Measurements from ENCODE around the gene MPO.

DNA sequence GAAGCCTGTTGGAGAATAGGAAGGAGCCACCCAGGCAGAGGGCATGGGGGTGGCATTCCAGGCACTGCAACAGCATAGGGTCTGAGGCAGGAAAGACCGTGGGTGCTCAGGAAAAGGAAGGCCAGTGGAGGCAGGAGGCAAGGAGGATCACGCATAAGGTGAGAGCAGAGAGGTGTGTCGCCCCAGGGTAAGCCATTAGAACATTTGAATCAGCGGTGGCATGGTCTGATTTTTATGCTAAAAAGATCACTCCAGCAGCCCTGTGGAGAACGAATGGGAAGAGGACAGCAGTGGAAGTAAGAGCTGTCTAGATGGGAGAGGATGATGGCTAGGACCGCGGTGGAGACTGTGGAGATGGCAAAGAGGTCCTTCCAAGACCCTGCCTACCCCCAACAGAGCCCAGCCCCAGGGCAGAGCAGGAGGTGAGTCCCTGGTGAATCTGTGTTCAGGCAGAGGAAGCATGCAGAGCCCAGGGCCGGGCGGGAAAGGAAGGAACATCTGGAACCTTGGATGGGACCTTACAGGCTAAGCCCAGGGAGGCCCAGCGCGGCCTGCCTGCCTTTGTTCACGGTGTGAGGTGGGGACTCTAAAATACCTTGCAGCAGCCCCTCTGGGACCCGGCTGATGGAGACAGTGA lies 34.5 kb downstream of the MPO start:
- no peak for TF ChIP-seq EZH2 (IDR thresholded peaks at IDR 0.05; ENCODE audit: borderline replicate concordance, low read depth, low read length, severe bottlenecking)
- TF ChIP-seq, protein P1, sequence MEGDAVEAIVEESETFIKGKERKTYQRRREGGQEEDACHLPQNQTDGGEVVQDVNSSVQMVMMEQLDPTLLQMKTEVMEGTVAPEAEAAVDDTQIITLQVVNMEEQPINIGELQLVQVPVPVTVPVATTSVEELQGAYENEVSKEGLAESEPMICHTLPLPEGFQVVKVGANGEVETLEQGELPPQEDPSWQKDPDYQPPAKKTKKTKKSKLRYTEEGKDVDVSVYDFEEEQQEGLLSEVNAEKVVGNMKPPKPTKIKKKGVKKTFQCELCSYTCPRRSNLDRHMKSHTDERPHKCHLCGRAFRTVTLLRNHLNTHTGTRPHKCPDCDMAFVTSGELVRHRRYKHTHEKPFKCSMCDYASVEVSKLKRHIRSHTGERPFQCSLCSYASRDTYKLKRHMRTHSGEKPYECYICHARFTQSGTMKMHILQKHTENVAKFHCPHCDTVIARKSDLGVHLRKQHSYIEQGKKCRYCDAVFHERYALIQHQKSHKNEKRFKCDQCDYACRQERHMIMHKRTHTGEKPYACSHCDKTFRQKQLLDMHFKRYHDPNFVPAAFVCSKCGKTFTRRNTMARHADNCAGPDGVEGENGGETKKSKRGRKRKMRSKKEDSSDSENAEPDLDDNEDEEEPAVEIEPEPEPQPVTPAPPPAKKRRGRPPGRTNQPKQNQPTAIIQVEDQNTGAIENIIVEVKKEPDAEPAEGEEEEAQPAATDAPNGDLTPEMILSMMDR (IDR thresholded peaks at IDR 0.05; ENCODE audit: extremely low read depth in 1 of 2, insufficient read depth in 1 of 2, low read depth in 1 of 2, low read length in 2 of 2) = no peak
- TF ChIP-seq POLR2A (IDR thresholded peaks at IDR 0.05; ENCODE audit: low read depth, low read length) = no peak
- TF ChIP-seq, protein P2, sequence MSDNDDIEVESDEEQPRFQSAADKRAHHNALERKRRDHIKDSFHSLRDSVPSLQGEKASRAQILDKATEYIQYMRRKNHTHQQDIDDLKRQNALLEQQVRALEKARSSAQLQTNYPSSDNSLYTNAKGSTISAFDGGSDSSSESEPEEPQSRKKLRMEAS (IDR thresholded peaks at IDR 0.05; ENCODE audit: insufficient read depth, insufficient read length) = no peak
- no peak for TF ChIP-seq POLR2AphosphoS5 (IDR thresholded peaks at IDR 0.05; ENCODE audit: insufficient read depth, low read depth, low read length)

Measured in endothelial cell of umbilical vein (primary cell).